PC-3 (cell line): ENCODE measurements around the gene TTC39B. TPM values are rescaled to one million over a fixed set of nuclear protein-coding genes. Genes with fewer than 3 reads are reported as not detected.

ENCODE experiments used
- ATAC-seq: fragments of 200-7000 bp; cut with Tn5 transposase; 2 replicates; pipeline ENCODE4 v1.9.1; 2020; ENCODE audit warnings: mild to moderate bottlenecking, moderate library complexity
- BruUV-seq: library from RNA; stranded (reverse); fragments of 400-500 nt; replicated peaks from 2 replicates; lab custom pipeline; 2021; lab: Mats Ljungman, UMichigan
- CTCF ChIA-PET: fragments of 300-600 bp; sonication (Branson Sonifier 250); formaldehyde crosslinking; loops from one replicate; lab custom pipeline; 2022; ENCODE audit warnings: antibody characterized with exemption; lab: Charles Lee
- POLR2A ChIA-PET: fragments of 300-600 bp; sonication (Branson Sonifier 250); formaldehyde crosslinking; loops from one replicate; lab custom pipeline; 2022; ENCODE audit warnings: antibody characterized with exemption; ENCODE audit not compliant: unreplicated experiment; lab: Charles Lee
- DNase-seq: peaks from one replicate; pipeline ENCODE4 v3.0.0-alpha.2; 2015
- H2AFZ ChIP-seq: fragments of 300-600 bp; sonication (generic); 2 replicates; pipeline ENCODE4 v1.6.0; 2016; ENCODE audit warnings: antibody characterized with exemption, low read length
- H3F3A ChIP-seq: fragments of 300-600 bp; sonication (generic); one replicate; pipeline ENCODE4 v1.6.0; 2017; ENCODE audit warnings: antibody characterized with exemption, low read length, control low read depth, mild to moderate bottlenecking; ENCODE audit not compliant: unreplicated experiment
- H3K27ac ChIP-seq: fragments of 300-600 bp; sonication (generic); 2 replicates; pipeline ENCODE4 v1.5.1; 2016; ENCODE audit warnings: mild to moderate bottlenecking, low read length
- H3K27me3 ChIP-seq: fragments of 300-600 bp; sonication (generic); 2 replicates; pipeline ENCODE4 v1.6.1; 2016; ENCODE audit warnings: low read length, mixed read lengths
- H3K36me3 ChIP-seq: fragments of 300-600 bp; sonication (generic); 2 replicates; pipeline ENCODE4 v1.6.1; 2016; ENCODE audit warnings: low read depth, mixed run types, low read length, mixed read lengths
- H3K4me1 ChIP-seq: fragments of 300-600 bp; sonication (generic); 2 replicates; pipeline ENCODE4 v1.5.1; 2016; ENCODE audit warnings: low read length; ENCODE audit not compliant: insufficient read depth
- H3K4me2 ChIP-seq: fragments of 300-600 bp; sonication (generic); 2 replicates; pipeline ENCODE4 v1.6.0; 2016; ENCODE audit warnings: low read length
- H3K4me3 ChIP-seq: fragments of 300-600 bp; sonication (generic); 2 replicates; pipeline ENCODE4 v1.5.1; 2016; ENCODE audit warnings: mild to moderate bottlenecking, low read length, mixed read lengths
- H3K79me2 ChIP-seq: fragments of 300-600 bp; sonication (generic); 2 replicates; pipeline ENCODE4 v1.6.1; 2017; ENCODE audit warnings: low read length, mixed read lengths
- H3K9ac ChIP-seq: fragments of 300-600 bp; sonication (generic); 2 replicates; pipeline ENCODE4 v1.6.0; 2016; ENCODE audit warnings: mild to moderate bottlenecking, low read length
- H3K9me2 ChIP-seq: fragments of 300-600 bp; sonication (generic); replicated peaks from 2 replicates; pipeline ENCODE4 v1.6.1; 2016; ENCODE audit warnings: mixed run types, low read length, mixed read lengths
- H3K9me3 ChIP-seq: fragments of 300-600 bp; sonication (generic); 2 replicates; pipeline ENCODE4 v1.6.1; 2016; ENCODE audit warnings: low read length, mixed read lengths
- H4K20me1 ChIP-seq: fragments of 300-600 bp; sonication (generic); 2 replicates; pipeline ENCODE4 v1.6.1; 2016; ENCODE audit warnings: low read length, mixed read lengths
- CTCF ChIP-seq: fragments of 300-600 bp; sonication (generic); conservative IDR thresholded peaks from 2 replicates; pipeline ENCODE4 v1.5.1; 2017; ENCODE audit warnings: antibody characterized with exemption, low read depth, mild to moderate bottlenecking, low read length
- EZH2 ChIP-seq: fragments of 300-600 bp; sonication (generic); IDR thresholded peaks from one replicate; pipeline ENCODE4 v1.6.1; 2017; ENCODE audit warnings: antibody characterized with exemption, mild to moderate bottlenecking, low read length; ENCODE audit not compliant: unreplicated experiment
- EZH2phosphoT487 ChIP-seq: fragments of 300-600 bp; sonication (generic); IDR thresholded peaks from 2 replicates; pipeline ENCODE4 v1.6.1; 2018; ENCODE audit warnings: mild to moderate bottlenecking, antibody characterized with exemption, low read length, borderline replicate concordance
- intact Hi-C: fragments of 100-400 bp; cut with micrococcal nuclease; formaldehyde crosslinking; loops from 2 replicates; pipeline ENCODE4 v1.9.0; 2023
- total RNA-seq: library from RNA; depleted of rRNA; stranded (reverse); fragments of >200 nt; gene quantifications from 2 replicates; pipeline ENCODE4 v1.2.3, GENCODE V29; 2014

The TTC39B gene
- total RNA-seq, 1 experiment from 2014 or later = 1.5 TPM

- Histone ChIP-seq H3K4me3 (no peak overlapping the region), H3K27ac (no peak overlapping the region), H3K9ac (no peak overlapping the region), H3K79me2 (no peaks in the 10 kb centered on the region), H3K9me2 (no peaks in the 10 kb centered on the region), H3K4me2 (no peak overlapping the region), H3K9me3 (no peaks in the 10 kb centered on the region), H3K36me3 (no peaks in the 10 kb centered on the region), H3K4me1 (no peaks in the 10 kb centered on the region), H4K20me1 (no peaks in the 10 kb centered on the region), H3K27me3 (no peaks in the 10 kb centered on the region), H3F3A (no peaks in the 10 kb centered on the region), H2AFZ (no peak overlapping the region)
- intact Hi-C loops = no loop called here
- TF ChIP-seq CTCF (no peak), EZH2phosphoT487 (no peak), EZH2 (no peak)
- DNase-seq = no peak
- ChIA-PET CTCF (no interaction called here), POLR2A (no interaction called here)
- no peak for ATAC-seq
- BruUV-seq = no TSS peak
Observed at GRCh38 chr9:15227491-15227890, 79.5 kb downstream of the TTC39B start.

GRCh38 chr9:15225564-15226126 is 81.4 kb downstream of the TTC39B start:
- no peaks in the 10 kb centered on the region for H3K36me3 ChIP-seq
- no peak overlapping the region for H2AFZ ChIP-seq
- BruUV-seq = no TSS peak
- no peaks in the 10 kb centered on the region for H3K4me1 ChIP-seq
- no peak for DNase-seq
- no peak overlapping the region for H3K4me3 ChIP-seq
- no peak for ATAC-seq
- no peak overlapping the region for H3K9ac ChIP-seq
- H3K9me2 ChIP-seq = no peaks in the 10 kb centered on the region
- H3K27ac ChIP-seq = no peak overlapping the region
- no peaks in the 10 kb centered on the region for H3K27me3 ChIP-seq
- ChIA-PET CTCF (no interaction called here), POLR2A (no interaction called here)
- no peaks in the 10 kb centered on the region for H3F3A ChIP-seq
- no peaks in the 10 kb centered on the region for H3K9me3 ChIP-seq
- TF ChIP-seq EZH2 (no peak), EZH2phosphoT487 (no peak), CTCF (no peak)
- H3K79me2 ChIP-seq = no peaks in the 10 kb centered on the region
- no peak overlapping the region for H3K4me2 ChIP-seq
- intact Hi-C loops = no loop called here
- H4K20me1 ChIP-seq = no peaks in the 10 kb centered on the region

GRCh38 chr9:15222313-15222712 is 84.7 kb downstream of the TTC39B start:
- TF ChIP-seq EZH2 (no peak), CTCF (no peak), EZH2phosphoT487 (no peak)
- CTCF ChIA-PET = no interaction called here
- POLR2A ChIA-PET = no interaction called here
- no peak overlapping the region for H3K4me3 ChIP-seq
- no peaks in the 10 kb centered on the region for H3K9me2 ChIP-seq
- H3K9ac ChIP-seq = no peak overlapping the region
- no peaks in the 10 kb centered on the region for H3K79me2 ChIP-seq
- H3K4me1 ChIP-seq = no peaks in the 10 kb centered on the region
- H2AFZ ChIP-seq = no peak overlapping the region
- no peaks in the 10 kb centered on the region for H3K27me3 ChIP-seq
- intact Hi-C loops = no loop called here
- DNase-seq (no peak), ATAC-seq (no peak)
- no peaks in the 10 kb centered on the region for H3F3A ChIP-seq
- H3K36me3 ChIP-seq = no peaks in the 10 kb centered on the region
- no peak overlapping the region for H3K27ac ChIP-seq
- no TSS peak for BruUV-seq
- no peaks in the 10 kb centered on the region for H4K20me1 ChIP-seq
- no peaks in the 10 kb centered on the region for H3K9me3 ChIP-seq
- no peak overlapping the region for H3K4me2 ChIP-seq
